ENCODE results near the gene NUAK2. TPM values are rescaled to one million over a fixed set of nuclear protein-coding genes. Genes with fewer than 3 reads are reported as not detected.

Gene NUAK2
- total RNA-seq, 1 experiment from 2014 or later = 25.7 TPM

DNA sequence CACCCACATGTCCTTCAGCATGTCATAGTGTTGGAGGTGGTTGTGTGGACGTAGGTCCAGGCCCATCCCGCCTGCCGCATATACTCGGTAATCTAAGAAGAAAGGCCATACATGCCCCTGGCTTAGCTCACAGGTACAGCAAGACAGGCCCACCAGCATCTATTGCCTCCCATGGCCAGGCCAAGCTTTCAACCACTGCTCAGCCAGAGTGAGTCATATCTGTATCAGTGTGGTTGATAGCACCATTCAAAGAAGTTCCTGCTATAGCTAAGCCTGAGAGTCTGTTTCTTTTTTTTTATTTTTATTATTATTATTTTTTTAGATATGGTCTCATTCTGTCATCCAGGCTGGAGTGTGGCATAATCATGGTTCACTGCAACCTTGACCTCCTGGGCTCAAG is 18.2 kb upstream of the NUAK2 start:
- Mint-ChIP-seq H3K4me3 (ENCODE audit: unreplicated experiment) (no peak overlapping the region), H3K27me3 (ENCODE audit: insufficient read depth, unreplicated experiment) (peaks cover 12% of the 10 kb centered on the region), H3K9me3 (ENCODE audit: unreplicated experiment) (no peaks in the 10 kb centered on the region), H3K27ac (ENCODE audit: unreplicated experiment) (no peak overlapping the region), H3K4me1 (ENCODE audit: low read depth, unreplicated experiment) (peaks cover 5% of the 10 kb centered on the region), H3K36me3 (ENCODE audit: insufficient read depth, unreplicated experiment) (no peaks in the 10 kb centered on the region)
- intact Hi-C loops (cut with micrococcal nuclease; ENCODE audit: unreplicated experiment) = no loop called here
- 0 out of 2 replicates have a peak, but pooled peaks cover 4% of the 10 kb centered on the region for H3K4me1 ChIP-seq
- TF ChIP-seq, protein P1, sequence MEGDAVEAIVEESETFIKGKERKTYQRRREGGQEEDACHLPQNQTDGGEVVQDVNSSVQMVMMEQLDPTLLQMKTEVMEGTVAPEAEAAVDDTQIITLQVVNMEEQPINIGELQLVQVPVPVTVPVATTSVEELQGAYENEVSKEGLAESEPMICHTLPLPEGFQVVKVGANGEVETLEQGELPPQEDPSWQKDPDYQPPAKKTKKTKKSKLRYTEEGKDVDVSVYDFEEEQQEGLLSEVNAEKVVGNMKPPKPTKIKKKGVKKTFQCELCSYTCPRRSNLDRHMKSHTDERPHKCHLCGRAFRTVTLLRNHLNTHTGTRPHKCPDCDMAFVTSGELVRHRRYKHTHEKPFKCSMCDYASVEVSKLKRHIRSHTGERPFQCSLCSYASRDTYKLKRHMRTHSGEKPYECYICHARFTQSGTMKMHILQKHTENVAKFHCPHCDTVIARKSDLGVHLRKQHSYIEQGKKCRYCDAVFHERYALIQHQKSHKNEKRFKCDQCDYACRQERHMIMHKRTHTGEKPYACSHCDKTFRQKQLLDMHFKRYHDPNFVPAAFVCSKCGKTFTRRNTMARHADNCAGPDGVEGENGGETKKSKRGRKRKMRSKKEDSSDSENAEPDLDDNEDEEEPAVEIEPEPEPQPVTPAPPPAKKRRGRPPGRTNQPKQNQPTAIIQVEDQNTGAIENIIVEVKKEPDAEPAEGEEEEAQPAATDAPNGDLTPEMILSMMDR (IDR thresholded peaks at IDR 0.05; ENCODE audit: insufficient read depth in 1 of 2, low read depth in 1 of 2, low read length in 1 of 2, severe bottlenecking in 1 of 2, unreplicated experiment in 1 of 2) = no peak
- ChIA-PET POLR2A (no interaction called here), CTCF (interaction anchor here (1.1 kb wide), 1 partner anchor 14 kb away, joined by 4 read pairs; no protein-coding TSS in a partner anchor)
- H3K4me3 ChIP-seq (ENCODE audit: low read depth, low read length) = no peak overlapping the region
- no TSS peak for BruUV-seq (replicated peaks)
- no peaks in the 10 kb centered on the region for H3K36me3 ChIP-seq (ENCODE audit: control insufficient read depth, insufficient read depth, low read length)
- H3K9me3 ChIP-seq = no peaks in the 10 kb centered on the region
- H3K27me3 ChIP-seq (replicated peaks; ENCODE audit: control insufficient read depth, insufficient read depth, low read length) = no peaks in the 10 kb centered on the region
- no peak for DNase-seq

DNA sequence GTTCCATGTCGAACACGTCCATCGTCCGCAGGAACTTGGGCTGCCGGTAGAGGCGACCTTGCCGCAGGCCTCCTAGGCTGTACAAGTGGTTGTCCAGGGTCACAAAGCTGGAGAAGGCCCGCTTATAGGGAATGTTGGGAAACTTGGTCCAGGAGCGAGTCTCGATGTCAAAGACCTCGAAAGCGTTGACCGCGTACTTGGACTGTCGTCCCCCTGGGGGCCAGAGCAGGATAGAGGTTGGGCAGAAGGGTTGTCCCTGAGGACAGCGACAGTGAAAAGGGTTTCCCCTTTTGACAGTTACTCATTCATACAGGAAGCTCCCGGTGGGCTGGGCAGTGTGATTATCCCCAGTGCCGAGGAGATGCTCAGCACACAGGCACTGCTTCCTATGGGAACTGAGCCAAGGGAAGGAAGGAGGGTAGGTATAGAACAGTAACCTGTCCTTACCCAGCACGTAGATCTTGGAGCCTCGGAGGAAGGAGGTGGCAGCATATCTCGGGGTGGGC is 17.7 kb upstream of the NUAK2 start:
- no TSS peak for BruUV-seq (replicated peaks)
- Mint-ChIP-seq H3K27me3 (ENCODE audit: insufficient read depth, unreplicated experiment) (peaks cover 7% of the 10 kb centered on the region), H3K4me3 (ENCODE audit: unreplicated experiment) (no peak overlapping the region), H3K9me3 (ENCODE audit: unreplicated experiment) (no peaks in the 10 kb centered on the region), H3K27ac (ENCODE audit: unreplicated experiment) (no peak overlapping the region), H3K36me3 (ENCODE audit: insufficient read depth, unreplicated experiment) (no peaks in the 10 kb centered on the region), H3K4me1 (ENCODE audit: low read depth, unreplicated experiment) (peaks cover under 1% of the 10 kb centered on the region)
- no peaks in the 10 kb centered on the region for H3K36me3 ChIP-seq (ENCODE audit: control insufficient read depth, insufficient read depth, low read length)
- no peak overlapping the region for H3K4me3 ChIP-seq (ENCODE audit: low read depth, low read length)
- intact Hi-C loops (cut with micrococcal nuclease; ENCODE audit: unreplicated experiment) = no loop called here
- no peaks in the 10 kb centered on the region for H3K4me1 ChIP-seq
- ChIA-PET CTCF (interaction anchor here (1.1 kb wide), 1 partner anchor 15 kb away, joined by 4 read pairs; no protein-coding TSS in a partner anchor), POLR2A (no interaction called here)
- TF ChIP-seq, protein P1 (IDR thresholded peaks at IDR 0.05; ENCODE audit: insufficient read depth in 1 of 2, low read depth in 1 of 2, low read length in 1 of 2, severe bottlenecking in 1 of 2, unreplicated experiment in 1 of 2) = no peak
- peak in 1 of 2 experiments; percentile 10 for DNase-seq
- no peaks in the 10 kb centered on the region for H3K27me3 ChIP-seq (replicated peaks; ENCODE audit: control insufficient read depth, insufficient read depth, low read length)
- no peaks in the 10 kb centered on the region for H3K9me3 ChIP-seq

DNA sequence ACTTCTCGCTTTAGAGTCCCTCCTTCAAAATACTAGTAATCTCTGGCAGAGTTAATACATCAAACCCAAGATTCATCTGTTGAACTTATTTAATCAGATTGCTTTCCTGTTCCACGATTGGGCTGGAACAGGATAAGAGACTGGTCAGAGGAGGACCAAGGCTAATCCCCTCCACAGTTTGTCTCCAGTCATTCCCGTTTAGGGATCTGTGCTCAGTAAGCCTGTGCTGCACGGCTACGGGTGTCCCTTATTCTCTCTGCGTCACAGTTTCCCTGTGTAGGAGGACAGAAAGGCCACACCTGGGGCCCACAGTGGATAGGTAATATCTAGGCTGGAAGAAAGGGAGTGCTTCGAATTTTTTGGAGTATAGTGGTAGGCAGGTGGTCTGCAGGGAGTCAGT is 16.5 kb upstream of the NUAK2 start:
- Mint-ChIP-seq H3K4me3 (ENCODE audit: unreplicated experiment) (no peak overlapping the region), H3K9me3 (ENCODE audit: unreplicated experiment) (no peaks in the 10 kb centered on the region), H3K4me1 (ENCODE audit: low read depth, unreplicated experiment) (no peaks in the 10 kb centered on the region), H3K36me3 (ENCODE audit: insufficient read depth, unreplicated experiment) (no peaks in the 10 kb centered on the region), H3K27me3 (ENCODE audit: insufficient read depth, unreplicated experiment) (peaks cover 6% of the 10 kb centered on the region), H3K27ac (ENCODE audit: unreplicated experiment) (no peak overlapping the region)
- BruUV-seq (replicated peaks) = no TSS peak
- no peak overlapping the region for H3K4me3 ChIP-seq (ENCODE audit: low read depth, low read length)
- H3K4me1 ChIP-seq = no peaks in the 10 kb centered on the region
- H3K27me3 ChIP-seq (replicated peaks; ENCODE audit: control insufficient read depth, insufficient read depth, low read length) = no peaks in the 10 kb centered on the region
- no peak for DNase-seq
- ChIA-PET POLR2A (no interaction called here), CTCF (interaction anchor here (1.5 to 1.6 kb wide), 2 partner anchors 13 to 18 kb away, joined by 3 read pairs; no protein-coding TSS in a partner anchor)
- TF ChIP-seq, protein P1 (IDR thresholded peaks at IDR 0.05; ENCODE audit: insufficient read depth in 1 of 2, low read depth in 1 of 2, low read length in 1 of 2, severe bottlenecking in 1 of 2, unreplicated experiment in 1 of 2) = no peak
- no peaks in the 10 kb centered on the region for H3K36me3 ChIP-seq (ENCODE audit: control insufficient read depth, insufficient read depth, low read length)
- intact Hi-C loops (cut with micrococcal nuclease; ENCODE audit: unreplicated experiment) = no loop called here
- no peaks in the 10 kb centered on the region for H3K9me3 ChIP-seq
